HG03520 (cell line): ENCODE data around the gene VEGFB.
A peak's percentile ranks its signal among the peaks of the same experiment; 100 is the strongest.
"Not testable (repeated sequence)": the region's sequence is repeated elsewhere in the genome, so short reads cannot be mapped to it uniquely, and the experiment has no call there.

Experiments used
- ATAC-seq: cut with Tn5 transposase; IDR thresholded peaks from one replicate; pipeline ENCODE4 v1.9.1; 2021; ENCODE audit warnings: mild to moderate bottlenecking, moderate library complexity; ENCODE audit not compliant: unreplicated experiment

VEGFB gene

GRCh38 chr11:64245797-64246620 is 11.6 kb downstream of the VEGFB start:
- ATAC-seq: no peak

GRCh38 chr11:64246621-64246870 is 12.2 kb downstream of the VEGFB start:
- not testable (repeated sequence) for ATAC-seq

GRCh38 chr11:64246871-64247728 is 12.7 kb downstream of the VEGFB start, which contains the start of gene PPP1R14B:
Gene PPP1R14B, minus strand, starts transcription at chr11:64246943. Its CDS starts 270 bp downstream, at chr11:64246673.
- peak; percentile 33 for ATAC-seq

- no peak for ATAC-seq
Measured at GRCh38 chr11:64247729-64248531, 13.5 kb downstream of the VEGFB start.

- ATAC-seq: no peak
Measured at GRCh38 chr11:64248578-64248977, 14.2 kb downstream of the VEGFB start.

GRCh38 chr11:64249038-64249437 is 14.7 kb downstream of the VEGFB start:
- ATAC-seq: no peak

DNA sequence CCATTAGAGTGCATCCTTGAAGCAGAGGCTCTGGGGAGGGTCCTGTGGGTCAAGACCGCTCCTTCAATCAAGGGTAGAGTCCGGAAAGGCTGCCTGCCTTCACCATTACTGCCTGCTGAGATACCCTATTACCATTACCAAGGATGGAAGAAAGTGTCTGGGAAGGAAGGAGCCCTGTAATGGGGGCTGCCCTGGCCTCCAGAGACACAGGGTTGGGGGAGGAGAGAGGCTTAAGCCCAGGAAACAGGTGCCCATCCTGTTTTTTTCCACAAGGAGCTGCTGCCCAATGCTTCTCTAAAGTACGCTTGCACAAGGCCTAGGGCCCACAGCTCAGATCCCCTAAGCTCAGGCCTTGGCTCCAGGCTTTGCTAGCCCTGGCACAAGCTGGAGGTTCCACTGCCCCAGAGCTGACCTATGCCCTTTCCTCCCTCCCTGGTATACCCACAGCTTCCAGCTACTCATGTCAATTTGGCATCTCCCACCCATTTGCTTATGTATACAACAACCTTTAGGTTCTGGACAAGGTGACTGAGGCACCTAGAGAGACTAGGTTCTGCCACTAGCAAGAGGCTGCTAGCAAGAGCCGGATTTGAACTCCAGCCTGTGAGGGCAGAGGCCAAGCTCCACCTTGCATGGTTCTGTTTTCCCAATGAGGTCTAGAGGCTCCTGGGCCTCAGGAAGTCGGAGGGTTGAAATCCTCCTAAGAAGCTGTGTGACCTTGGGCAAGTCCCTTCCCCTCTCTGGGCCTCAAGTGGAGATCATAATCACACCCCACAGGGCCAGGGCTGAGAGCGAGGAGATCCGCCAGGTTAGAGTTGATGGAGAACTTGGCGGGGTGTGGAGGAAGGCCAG is 15.4 kb downstream of the VEGFB start:
- ATAC-seq: no peak

- ATAC-seq: no peak
Measured at GRCh38 chr11:64250415-64251015, 16.1 kb downstream of the VEGFB start.

DNA sequence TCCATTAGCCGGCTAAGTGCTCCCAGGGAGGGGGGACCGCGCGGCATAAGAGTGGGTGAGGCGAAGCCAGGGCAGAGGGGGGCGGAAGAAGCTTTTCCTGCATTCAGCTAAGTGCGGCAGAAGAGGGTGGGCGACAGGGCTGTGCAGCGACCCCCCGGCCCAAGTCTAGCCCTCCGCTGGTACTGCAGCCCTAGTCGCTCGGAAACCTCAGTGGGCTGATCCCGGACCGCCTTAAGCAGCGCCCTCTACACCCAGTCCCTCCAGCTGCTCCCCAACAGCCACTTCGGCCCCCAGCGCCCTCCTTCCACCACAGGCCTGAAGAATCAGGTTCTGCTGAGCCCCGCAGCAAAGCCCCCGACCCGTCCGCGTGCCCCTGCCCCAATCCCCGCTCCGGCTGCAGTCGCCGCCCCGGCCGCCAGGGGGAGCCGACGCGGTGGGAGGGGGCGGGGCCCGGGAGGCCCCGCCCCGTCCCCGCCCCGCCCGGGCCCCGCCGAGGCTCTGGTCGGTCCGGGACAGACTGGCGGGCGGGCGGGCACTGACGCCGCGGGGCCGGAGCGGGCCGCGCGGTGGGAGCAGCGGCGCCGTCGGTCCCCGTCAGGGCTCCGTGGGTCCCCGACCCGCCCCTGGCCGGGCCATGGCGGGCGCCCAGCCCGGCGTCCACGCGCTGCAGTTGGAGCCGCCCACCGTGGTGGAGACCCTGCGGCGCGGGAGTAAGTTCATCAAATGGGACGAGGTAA is 16.8 kb downstream of the VEGFB start, which contains the start of gene PLCB3:
PLCB3 (plus strand) TSS at position 515 of the 737 bp plus-strand sequence; CDS start at position 635, 120 bp downstream.
- no peak for ATAC-seq

GRCh38 chr11:64251753-64252002 is 17.3 kb downstream of the VEGFB start:
- ATAC-seq: no peak

DNA sequence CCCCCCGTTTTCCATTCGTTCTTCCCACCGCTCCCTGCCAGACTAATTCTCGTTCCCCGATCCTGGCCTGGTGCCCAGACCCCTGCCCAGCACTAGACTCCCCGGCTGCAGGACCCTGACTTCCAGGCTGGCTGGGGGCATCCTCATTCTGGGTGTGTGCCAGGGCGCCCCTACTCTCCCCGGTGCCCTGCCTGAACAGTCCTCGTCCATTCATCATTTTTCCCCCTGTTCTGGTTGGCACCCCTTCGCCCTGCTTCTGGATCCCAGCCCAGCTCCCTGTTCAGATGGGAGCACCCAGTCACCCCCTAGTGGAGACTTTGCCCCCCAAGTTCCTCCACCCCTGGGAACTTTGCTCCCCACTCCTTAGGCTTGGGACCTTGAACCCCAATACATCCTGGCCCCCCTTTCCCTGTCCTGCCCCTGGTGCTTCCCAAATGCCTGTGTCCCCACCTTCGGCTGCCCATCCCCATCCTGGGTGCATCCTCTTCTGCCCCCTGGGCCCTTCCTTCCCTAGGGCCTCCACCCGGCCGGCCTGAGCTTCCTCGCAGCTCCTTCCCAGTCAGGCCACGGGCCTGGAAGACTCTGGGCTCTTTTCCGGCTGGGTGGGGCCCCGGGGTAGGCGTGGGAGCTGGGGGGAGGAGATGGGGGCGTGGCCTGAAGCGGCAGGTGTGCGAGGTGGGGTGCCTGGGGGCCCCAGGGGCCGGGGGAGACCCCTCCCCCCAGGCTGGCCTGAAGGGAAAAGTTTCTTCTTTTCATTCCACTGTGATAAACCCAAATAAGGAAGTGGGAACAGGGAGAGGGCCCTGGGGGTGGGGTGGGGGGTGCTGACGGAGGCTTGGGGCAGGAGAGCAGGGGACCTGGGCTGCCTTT is 17.9 kb downstream of the VEGFB start:
- ATAC-seq: no peak

DNA sequence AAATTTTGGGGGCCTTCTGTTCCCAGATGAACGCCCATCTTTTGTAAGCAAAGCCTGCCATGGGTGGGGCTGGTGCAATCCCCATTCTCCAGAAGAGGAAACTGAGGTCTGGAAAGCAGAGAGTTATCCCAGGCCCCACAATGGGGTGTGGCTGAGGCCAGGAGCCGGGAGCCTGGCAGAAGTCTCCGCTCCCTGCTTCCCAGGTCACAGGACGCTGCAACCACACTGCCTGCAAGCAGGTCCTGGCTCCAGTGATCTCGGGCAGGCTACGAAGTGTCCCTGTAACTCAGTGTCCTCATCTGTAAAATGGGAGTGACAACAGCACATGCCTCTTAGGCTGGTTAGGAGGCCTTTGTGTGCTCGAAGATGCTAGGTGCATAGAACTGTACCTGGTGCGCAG is 18.7 kb downstream of the VEGFB start:
- no peak for ATAC-seq

DNA sequence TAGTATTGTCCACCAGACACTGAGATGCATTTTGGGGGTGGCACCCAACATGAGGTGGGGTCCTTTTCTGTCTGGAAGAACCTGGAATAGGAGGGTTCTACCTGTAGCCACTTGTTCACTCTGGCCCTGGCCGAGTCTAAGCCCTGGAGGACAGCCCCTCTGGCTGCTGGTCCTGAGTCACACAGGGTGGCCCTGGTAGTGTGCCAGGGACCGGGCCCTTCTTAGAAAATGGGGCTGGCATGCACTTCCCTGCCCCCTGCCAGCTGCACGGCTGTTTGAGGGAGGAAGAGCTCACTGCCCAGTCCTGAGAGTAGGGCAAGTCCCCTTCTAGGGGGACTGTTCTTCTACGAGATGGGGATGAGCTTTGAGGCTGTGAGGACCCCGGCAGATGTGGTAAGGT is 19.1 kb downstream of the VEGFB start:
- ATAC-seq: no peak

DNA sequence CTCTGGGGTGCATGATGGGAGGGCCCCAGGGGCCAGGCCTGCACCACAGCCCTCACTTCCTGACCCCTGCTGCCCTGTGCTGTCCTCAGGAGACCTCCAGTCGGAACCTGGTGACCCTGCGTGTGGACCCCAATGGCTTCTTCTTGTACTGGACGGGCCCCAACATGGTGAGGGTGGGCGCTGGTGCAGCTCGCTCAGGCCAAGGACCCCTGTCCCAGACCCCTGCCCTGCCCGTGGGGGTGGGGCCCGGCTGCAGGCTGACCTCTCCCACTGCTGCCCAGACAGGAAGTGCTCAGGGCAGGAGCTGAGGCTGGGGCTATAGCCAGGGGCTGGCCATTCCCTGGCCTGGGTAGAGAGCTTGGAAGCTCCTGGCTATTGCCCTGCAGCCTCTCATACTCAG is 19.9 kb downstream of the VEGFB start:
- no peak for ATAC-seq

- ATAC-seq: no peak
Measured at GRCh38 chr11:64255135-64256128, 21.0 kb downstream of the VEGFB start.

DNA sequence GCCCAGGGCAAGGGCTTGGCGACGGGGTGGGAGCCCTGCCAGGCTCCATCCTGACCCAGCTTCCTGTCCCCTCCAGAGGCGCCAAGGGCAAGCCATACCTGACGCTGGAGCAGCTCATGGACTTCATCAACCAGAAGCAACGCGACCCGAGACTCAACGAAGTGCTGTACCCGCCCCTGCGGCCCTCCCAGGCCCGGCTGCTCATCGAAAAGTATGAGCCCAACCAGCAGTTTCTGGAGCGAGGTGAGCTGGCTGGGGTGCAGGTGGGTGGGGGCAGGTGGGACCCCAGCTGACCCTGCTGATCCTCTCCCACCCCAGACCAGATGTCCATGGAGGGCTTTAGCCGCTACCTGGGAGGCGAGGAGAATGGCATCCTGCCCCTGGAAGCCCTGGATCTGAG is 21.9 kb downstream of the VEGFB start:
- no peak for ATAC-seq

DNA sequence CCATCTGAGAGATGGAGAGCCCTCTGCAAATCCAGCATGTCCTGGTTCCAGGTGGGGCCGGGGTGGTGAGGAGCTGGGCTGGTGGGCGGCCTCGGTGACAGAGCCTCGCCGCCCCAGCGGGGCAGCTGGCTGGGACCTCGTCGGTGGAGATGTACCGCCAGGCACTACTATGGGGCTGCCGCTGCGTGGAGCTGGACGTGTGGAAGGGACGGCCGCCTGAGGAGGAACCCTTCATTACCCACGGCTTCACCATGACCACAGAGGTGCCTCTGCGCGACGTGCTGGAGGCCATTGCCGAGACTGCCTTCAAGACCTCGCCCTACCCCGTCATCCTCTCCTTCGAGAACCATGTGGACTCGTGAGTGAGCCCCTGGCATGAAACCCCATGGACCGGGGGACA is 24.0 kb downstream of the VEGFB start:
- ATAC-seq: no peak
